GM21786 (cell line): ENCODE data around the gene GLT1D1.

ENCODE experiments used
- ATAC-seq: cut with Tn5 transposase; IDR thresholded peaks from one replicate; pipeline ENCODE4 v1.9.1; 2021; ENCODE audit not compliant: unreplicated experiment

GLT1D1 gene

DNA sequence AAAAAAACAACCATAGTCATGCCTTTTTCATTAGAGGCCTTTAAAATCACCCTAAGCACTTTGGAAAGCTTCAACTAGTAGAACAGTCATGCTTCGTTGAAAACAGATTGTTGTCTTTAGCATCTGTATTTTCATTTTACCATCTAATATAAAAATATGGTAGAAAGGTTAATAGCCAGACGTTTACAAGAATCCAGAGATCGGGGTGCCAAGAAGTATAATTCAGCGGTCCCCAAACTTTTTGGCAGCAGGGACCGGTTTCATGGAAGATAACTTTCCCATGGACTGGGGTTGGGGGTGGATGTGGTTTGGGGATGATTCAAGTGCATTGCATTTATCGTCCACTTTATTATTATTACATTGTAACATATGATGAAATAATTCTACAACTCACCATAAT is 138.4 kb downstream of the GLT1D1 start:
- no peak for ATAC-seq

DNA sequence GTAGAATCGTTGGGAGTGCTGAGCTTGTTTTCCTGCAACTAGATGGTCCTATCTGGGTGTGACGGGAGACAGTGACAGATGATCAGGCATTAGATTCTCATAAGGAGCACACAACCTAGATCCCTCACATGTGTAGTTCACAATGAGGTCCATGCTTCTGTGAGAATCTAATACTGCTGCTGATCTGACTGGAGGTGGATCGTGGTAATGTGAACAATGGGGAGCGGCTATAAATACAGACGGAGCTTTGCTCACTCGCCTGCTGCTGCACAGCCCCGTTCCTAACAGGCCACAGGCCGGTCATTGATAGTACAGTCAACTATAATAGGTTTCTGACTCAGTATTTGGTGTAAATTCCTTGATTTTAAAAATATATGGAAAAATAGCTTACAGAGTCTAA is 138.8 kb downstream of the GLT1D1 start:
- no peak for ATAC-seq

GRCh38 chr12:128992550-128992949 is 139.3 kb downstream of the GLT1D1 start:
- ATAC-seq = no peak

- no peak for ATAC-seq
These were observed 141.6 kb downstream of the GLT1D1 start for GRCh38 chr12:128994856-128995255.

- no peak for ATAC-seq
These were observed 142.3 kb downstream of the GLT1D1 start for GRCh38 chr12:128995619-128996018.

- ATAC-seq = no peak
These were observed 148.5 kb downstream of the GLT1D1 start for GRCh38 chr12:129001826-129002225.

GRCh38 chr12:129002427-129002826 is 149.1 kb downstream of the GLT1D1 start:
- ATAC-seq = no peak

GRCh38 chr12:129005416-129005815 is 152.1 kb downstream of the GLT1D1 start:
- ATAC-seq = no peak

GRCh38 chr12:129005829-129006228 is 152.6 kb downstream of the GLT1D1 start:
- ATAC-seq = no peak

GRCh38 chr12:129009833-129010622 is 156.8 kb downstream of the GLT1D1 start:
- ATAC-seq = no peak

- ATAC-seq = no peak
These were observed 162.9 kb downstream of the GLT1D1 start for GRCh38 chr12:129016159-129016558.

GRCh38 chr12:129025055-129025454 is 171.8 kb downstream of the GLT1D1 start:
- ATAC-seq = no peak

DNA sequence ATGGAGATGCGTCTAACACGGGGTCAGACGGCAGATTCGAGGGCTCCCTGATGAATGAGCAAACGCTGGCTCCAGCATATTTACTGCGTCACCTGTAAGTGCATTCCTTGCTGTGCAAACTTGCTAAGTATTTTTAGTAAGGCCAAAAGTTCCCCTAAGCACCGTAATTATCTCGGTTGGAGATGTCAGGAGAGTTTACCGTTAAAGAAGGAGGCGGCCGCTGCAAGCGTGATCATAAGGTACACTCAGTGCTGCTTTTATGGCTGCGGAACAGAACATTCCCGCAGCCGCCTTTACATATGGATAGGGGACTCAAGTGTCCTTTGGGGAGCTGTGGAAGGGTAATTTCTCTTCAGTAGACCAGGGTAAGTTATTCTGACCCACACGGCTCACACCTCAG is 175.6 kb downstream of the GLT1D1 start:
- ATAC-seq = no peak
